HEK293T (cell line): ENCODE data around the gene HNRNPH1.

Experiments
- CTCF ChIA-PET: fragments of 350-600 bp; formaldehyde crosslinking; extraction: SDS; loops from one replicate; lab custom pipeline; 2021; ENCODE audit warnings: antibody characterized with exemption, inconsistent platforms; lab: Yijun Ruan, JAX
- POLR2A ChIA-PET: fragments of 350-600 bp; formaldehyde crosslinking; extraction: SDS; loops from one replicate; lab custom pipeline; 2020; ENCODE audit warnings: antibody characterized with exemption, inconsistent platforms; lab: Yijun Ruan, JAX
- DNase-seq: peaks from one replicate; pipeline ENCODE4 v3.0.0; 2012; ENCODE audit warnings: mixed read lengths; ENCODE audit errors: extremely low spot score
- ARNT ChIP-seq: fragments of 450-650 bp; IDR thresholded peaks from 2 replicates; pipeline ENCODE4 v1.6.1; 2017; ENCODE audit warnings: mild to moderate bottlenecking
- BHLHE40 ChIP-seq: fragments of 450-650 bp; IDR thresholded peaks from 2 replicates; pipeline ENCODE4 v1.6.1; 2016; ENCODE audit warnings: mild to moderate bottlenecking, moderate library complexity, borderline replicate concordance
- CTBP1 ChIP-seq: fragments of 450-650 bp; IDR thresholded peaks from 2 replicates; pipeline ENCODE4 v1.6.1; 2016; ENCODE audit warnings: borderline replicate concordance
- ELF4 ChIP-seq: fragments of 450-650 bp; IDR thresholded peaks from 2 replicates; pipeline ENCODE4 v1.6.1; 2017; ENCODE audit warnings: antibody characterized with exemption
- FOXA1 ChIP-seq: fragments of 450-650 bp; IDR thresholded peaks from 2 replicates; pipeline ENCODE4 v1.6.1; 2016; ENCODE audit warnings: mild to moderate bottlenecking
- FOXK2 ChIP-seq: fragments of 450-650 bp; IDR thresholded peaks from 2 replicates; pipeline ENCODE4 v1.6.1; 2016; ENCODE audit warnings: mild to moderate bottlenecking
- FOXM1 ChIP-seq: fragments of 450-650 bp; IDR thresholded peaks from 2 replicates; pipeline ENCODE4 v1.6.1; 2017; ENCODE audit warnings: mild to moderate bottlenecking, borderline replicate concordance
- HDGF ChIP-seq: fragments of 450-650 bp; IDR thresholded peaks from 2 replicates; pipeline ENCODE4 v1.6.1; 2017; ENCODE audit warnings: antibody characterized with exemption, borderline replicate concordance
- L3MBTL2 ChIP-seq: fragments of 450-650 bp; conservative IDR thresholded peaks from 2 replicates; pipeline ENCODE4 v1.6.1; 2016; ENCODE audit warnings: mild to moderate bottlenecking
- LEF1 ChIP-seq: fragments of 450-650 bp; IDR thresholded peaks from 2 replicates; pipeline ENCODE4 v1.6.1; 2017; ENCODE audit warnings: mild to moderate bottlenecking, borderline replicate concordance
- NFRKB ChIP-seq: fragments of 450-650 bp; IDR thresholded peaks from 2 replicates; pipeline ENCODE4 v1.6.1; 2016; ENCODE audit warnings: mild to moderate bottlenecking, moderate library complexity
- PKNOX1 ChIP-seq: fragments of 450-650 bp; IDR thresholded peaks from 2 replicates; pipeline ENCODE4 v1.6.1; 2016
- SP1 ChIP-seq: fragments of 450-650 bp; IDR thresholded peaks from 2 replicates; pipeline ENCODE4 v1.6.1; 2017
- SUZ12 ChIP-seq: fragments of 450-650 bp; IDR thresholded peaks from 2 replicates; pipeline ENCODE4 v1.6.1; 2016; ENCODE audit warnings: mild to moderate bottlenecking
- TARDBP ChIP-seq: fragments of 450-650 bp; IDR thresholded peaks from 2 replicates; pipeline ENCODE4 v1.6.1; 2016
- ZNF384 ChIP-seq: fragments of 450-650 bp; IDR thresholded peaks from 2 replicates; pipeline ENCODE4 v1.6.1; 2016

HNRNPH1 gene

DNA sequence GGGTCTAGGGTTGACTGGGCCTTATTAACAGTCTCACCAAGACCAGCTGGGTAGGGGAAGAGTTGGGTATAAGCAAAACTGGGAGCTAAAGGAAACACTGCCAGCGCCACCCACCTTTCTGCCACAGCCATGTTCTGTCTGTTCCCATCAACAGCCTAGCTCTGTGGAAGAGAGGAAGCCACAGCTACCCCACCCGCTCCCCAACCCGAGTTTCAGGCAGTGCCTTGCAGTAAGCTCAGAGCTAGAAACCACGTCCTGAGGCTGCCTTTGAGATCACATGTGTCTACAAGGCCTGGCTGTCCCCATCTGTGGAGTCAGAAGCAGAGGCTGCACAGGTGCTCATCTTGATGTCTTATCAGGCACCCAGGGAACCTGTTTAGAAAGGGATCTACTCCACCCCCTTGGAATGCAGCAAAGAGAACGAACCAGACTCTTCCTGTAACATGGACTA, 15.3 kb downstream of the HNRNPH1 start:
- POLR2A ChIA-PET = interaction anchor here (0.8 to 4.6 kb wide), 4 partner anchors 10 to 49 kb away, joined by 3 to 39 read pairs (median 5); partner anchors contain the start of gene HNRNPH1
- CTCF ChIA-PET = no interaction called here
- DNase-seq = no peak
- no peak for TF ChIP-seq ELF4
- TF ChIP-seq HDGF = no peak

- CTCF ChIA-PET = no interaction called here
- DNase-seq = no peak
- TF ChIP-seq FOXA1 (no peak), NFRKB (no peak), ELF4 (no peak), LEF1 (no peak), FOXM1 (no peak), FOXK2 (no peak), ZNF384 (no peak), PKNOX1 (no peak), TARDBP (no peak)
- POLR2A ChIA-PET = interaction anchor here (0.8 to 4.6 kb wide), 5 partner anchors 10 to 61 kb away, joined by 3 to 39 read pairs (median 4); partner anchors contain the start of gene HNRNPH1
Observed at GRCh38 chr5:179607160-179607931, 16.1 kb downstream of the HNRNPH1 start.

DNA sequence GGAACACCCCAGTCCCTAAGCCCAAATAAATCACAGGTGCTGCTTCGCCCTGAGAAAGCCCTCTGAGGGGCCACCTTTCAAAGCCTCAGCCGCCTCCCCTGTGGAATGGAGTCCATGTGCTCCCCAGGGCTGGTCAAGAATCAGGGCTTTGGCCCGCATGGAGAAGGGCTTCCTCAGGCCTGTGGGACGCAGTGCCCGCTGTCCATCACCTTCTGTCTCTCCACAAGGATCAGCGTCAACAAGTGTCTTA, 16.6 kb downstream of the HNRNPH1 start:
- no peak for DNase-seq
- TF ChIP-seq FOXK2 (no peak), PKNOX1 (no peak), TARDBP (no peak), BHLHE40 (no peak), L3MBTL2 (no peak), NFRKB (no peak), SP1 (no peak), LEF1 (no peak), FOXA1 (no peak), ARNT (no peak), SUZ12 (no peak)
- CTCF ChIA-PET = no interaction called here
- POLR2A ChIA-PET = interaction anchor here (1.4 to 4.6 kb wide), 3 partner anchors 11 to 61 kb away, joined by 4 to 39 read pairs (median 7); partner anchors contain the start of gene HNRNPH1

DNA sequence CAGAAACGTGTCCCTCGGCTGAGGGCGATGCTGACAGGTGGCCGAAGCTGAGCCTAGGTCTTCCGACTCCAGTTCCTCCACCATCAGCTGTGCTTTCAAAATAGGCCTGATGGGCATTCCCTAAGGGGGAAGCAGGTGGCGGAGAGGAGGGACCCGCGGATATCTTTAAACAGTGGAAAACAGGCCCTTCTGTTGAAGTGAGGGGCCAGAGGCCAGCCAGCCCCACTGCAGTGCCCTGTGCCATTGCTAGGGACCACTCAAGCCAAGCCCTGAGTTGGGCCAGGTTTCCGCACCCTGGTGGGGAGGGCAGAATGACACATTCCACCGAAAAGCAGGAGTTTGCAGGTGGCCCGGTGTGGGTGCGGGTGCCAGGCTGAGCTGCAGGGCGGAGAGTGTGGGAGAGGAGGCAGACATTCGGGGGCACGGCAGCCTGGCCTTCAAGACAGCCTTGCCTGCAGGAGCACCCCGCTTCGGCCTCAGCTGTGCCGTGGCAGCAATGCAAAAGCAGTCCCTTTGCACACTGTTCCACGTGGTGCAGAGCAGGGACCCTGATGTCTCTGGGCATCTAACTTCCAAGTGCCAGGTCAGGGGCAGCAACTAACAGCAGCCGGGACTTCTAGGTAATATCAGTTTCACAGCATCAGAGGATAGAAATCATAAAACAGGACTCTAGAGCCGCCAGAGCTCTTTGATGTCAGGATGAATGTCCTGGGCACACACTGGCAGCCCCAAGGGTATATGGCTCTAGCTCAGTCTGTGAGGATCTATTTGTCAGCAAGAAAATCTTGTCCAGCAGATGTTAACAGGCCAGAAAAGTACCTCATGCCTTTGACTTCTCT, 17.2 kb downstream of the HNRNPH1 start:
- no peak for DNase-seq
- TF ChIP-seq HDGF = no peak
- TF ChIP-seq SUZ12 = no peak
- CTCF ChIA-PET = no interaction called here
- POLR2A ChIA-PET = interaction anchor here (1.4 to 4.6 kb wide), 2 partner anchors 17 to 62 kb away, joined by 4 to 39 read pairs; partner anchors contain the start of gene HNRNPH1

DNA sequence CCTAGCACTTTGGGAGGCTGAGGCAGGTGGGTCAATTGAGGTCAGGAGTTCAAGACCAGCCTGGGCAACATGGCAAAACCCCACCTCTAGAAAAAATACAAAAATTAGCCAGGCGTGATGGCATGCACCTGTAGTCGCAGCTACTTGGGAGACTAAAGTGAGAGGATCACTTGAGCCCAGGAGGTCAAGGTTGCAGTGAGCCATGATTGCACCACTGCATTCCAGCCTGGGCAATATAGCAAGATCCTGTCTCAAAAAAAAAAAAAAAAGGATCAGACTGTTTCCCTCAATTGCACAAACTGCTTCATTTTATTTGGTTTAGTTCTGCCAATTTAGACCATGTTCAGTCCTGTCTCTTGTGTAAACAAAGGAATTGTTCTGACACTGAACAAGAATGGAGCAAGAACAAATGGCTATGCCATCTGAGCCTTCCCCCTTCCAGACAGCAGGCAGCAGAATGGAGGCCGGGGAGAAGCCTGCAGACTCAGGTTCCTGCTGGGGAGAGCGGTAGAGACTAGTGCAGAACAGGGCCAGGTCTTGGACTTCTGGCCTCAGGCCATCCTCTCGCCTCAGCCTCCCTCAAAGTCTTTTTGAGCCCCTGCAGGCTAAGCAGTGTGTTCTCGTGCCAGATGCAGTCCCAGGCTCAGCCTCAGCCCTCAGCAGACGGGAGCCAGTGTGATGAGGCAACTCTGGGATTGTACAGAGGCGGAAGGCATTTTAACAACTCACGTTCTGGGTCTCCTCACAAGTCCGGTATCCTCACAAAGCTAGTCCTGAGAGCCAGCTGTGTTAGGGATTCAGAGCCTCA, 18.2 kb downstream of the HNRNPH1 start:
- ChIA-PET POLR2A (interaction anchor here (4.6 kb wide), 1 partner anchor 18 kb away, joined by 39 read pairs; the partner anchor contains the start of gene HNRNPH1), CTCF (no interaction called here)
- no peak for TF ChIP-seq ARNT
- peak; percentile 23; the same call in 1 of the 2 replicates for TF ChIP-seq ZNF384
- no peak for DNase-seq

DNA sequence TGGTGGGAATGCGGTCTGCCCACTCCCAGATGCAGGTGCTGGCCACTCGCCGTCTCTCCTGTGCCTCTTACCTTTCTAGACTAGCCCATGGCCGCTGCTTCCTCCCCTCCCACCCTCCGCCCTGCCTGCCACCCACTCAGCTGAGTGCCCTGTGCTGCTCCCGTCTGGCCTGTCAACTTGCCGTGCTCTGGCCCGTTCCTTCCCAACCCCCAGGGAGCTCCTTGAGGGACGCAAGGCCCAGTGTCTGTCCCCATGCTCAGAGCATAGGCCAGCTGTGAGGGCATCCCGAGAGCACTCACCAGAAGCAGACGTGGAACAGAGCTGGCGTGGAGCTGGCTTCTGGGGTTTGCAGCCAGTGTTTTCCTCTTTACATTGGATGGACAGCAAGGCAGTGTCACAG, 20.2 kb downstream of the HNRNPH1 start:
- ChIA-PET POLR2A (interaction anchor here (0.7 to 3.8 kb wide), 3 partner anchors 10 to 20 kb away, joined by 4 to 18 read pairs (median 5); partner anchors contain the start of gene HNRNPH1), CTCF (no interaction called here)
- no peak for DNase-seq
- no peak for TF ChIP-seq ZNF384
- TF ChIP-seq TARDBP = no peak
- TF ChIP-seq SUZ12 = no peak
- TF ChIP-seq CTBP1 = no peak
- no peak for TF ChIP-seq FOXM1
- no peak for TF ChIP-seq SP1
- TF ChIP-seq FOXK2 = no peak
- no peak for TF ChIP-seq NFRKB
- no peak for TF ChIP-seq L3MBTL2
- TF ChIP-seq LEF1 = no peak
- no peak for TF ChIP-seq PKNOX1
